ENCODE measurements around the gene LRP1B. TPM values are rescaled to one million over a fixed set of nuclear protein-coding genes. Genes with fewer than 3 reads are reported as not detected.

The LRP1B gene
- total RNA-seq, 4 donors from 2014 or later: 0.42 to 0.71 (median 0.65) TPM

DNA sequence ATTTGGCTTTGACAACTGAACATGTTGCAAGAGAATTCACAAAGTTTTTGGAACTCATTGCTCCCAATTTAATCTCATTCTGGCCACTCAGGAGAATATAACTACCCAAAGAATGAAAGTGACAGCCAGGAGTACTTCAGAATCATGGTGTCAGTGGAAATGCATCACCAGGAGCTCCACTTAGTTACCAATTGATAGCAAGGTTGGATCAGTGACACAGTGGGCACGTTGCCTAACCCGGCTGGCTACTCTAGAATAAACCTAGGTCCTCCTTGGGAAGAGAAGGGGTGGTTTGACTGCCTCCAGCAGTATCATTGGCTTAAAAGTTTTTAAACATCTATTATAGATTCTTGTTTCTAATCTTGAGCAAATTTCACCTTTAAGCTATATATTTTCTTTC is 40.0 kb upstream of the LRP1B start:
- no peaks in the 10 kb centered on the region for H3K27me3 ChIP-seq
- no peak for DNase-seq (ENCODE audit: extremely low spot score)
- H3K9me3 ChIP-seq: no peaks in the 10 kb centered on the region
- H3K36me3 ChIP-seq: no peaks in the 10 kb centered on the region
- H3K27ac ChIP-seq (replicated peaks in 1 of 4): no peak overlapping the region
- 63% methylated on average over 2 of the region's 2 CpGs for WGBS
- no peaks in the 10 kb centered on the region for H3K4me1 ChIP-seq
- no peak overlapping the region for H3K4me3 ChIP-seq
- TF ChIP-seq, protein P1, sequence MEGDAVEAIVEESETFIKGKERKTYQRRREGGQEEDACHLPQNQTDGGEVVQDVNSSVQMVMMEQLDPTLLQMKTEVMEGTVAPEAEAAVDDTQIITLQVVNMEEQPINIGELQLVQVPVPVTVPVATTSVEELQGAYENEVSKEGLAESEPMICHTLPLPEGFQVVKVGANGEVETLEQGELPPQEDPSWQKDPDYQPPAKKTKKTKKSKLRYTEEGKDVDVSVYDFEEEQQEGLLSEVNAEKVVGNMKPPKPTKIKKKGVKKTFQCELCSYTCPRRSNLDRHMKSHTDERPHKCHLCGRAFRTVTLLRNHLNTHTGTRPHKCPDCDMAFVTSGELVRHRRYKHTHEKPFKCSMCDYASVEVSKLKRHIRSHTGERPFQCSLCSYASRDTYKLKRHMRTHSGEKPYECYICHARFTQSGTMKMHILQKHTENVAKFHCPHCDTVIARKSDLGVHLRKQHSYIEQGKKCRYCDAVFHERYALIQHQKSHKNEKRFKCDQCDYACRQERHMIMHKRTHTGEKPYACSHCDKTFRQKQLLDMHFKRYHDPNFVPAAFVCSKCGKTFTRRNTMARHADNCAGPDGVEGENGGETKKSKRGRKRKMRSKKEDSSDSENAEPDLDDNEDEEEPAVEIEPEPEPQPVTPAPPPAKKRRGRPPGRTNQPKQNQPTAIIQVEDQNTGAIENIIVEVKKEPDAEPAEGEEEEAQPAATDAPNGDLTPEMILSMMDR (IDR thresholded peaks at IDR 0.05): no peak
- TF ChIP-seq EP300 (IDR thresholded peaks at IDR 0.05): no peak
- TF ChIP-seq POLR2AphosphoS5 (IDR thresholded peaks at IDR 0.05): no peak
- no peak for TF ChIP-seq POLR2A (IDR thresholded peaks at IDR 0.05; ENCODE audit: low read depth)
- intact Hi-C loops (cut with DNase I): no loop called here

DNA sequence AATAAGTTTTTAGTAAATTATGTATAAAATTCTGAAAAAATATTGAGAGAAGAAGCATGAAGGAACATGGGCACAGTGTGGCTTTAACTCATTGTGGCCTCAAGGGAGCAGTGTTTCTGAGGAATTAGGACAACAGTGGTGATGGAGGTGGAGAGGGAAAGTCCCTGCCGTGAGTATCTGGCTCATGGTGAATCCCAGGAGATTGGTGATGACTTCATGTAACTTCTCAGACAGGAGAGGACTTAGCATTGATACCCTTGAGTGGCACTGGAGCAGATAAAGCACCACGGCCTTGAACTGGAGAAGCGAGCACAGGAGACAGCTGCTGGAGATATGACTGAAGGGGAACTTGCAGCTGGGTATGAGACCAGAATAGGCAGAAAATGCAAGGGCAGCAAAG is 35.0 kb upstream of the LRP1B start:
- no peak overlapping the region for H3K4me3 ChIP-seq
- no peaks in the 10 kb centered on the region for H3K9me3 ChIP-seq
- no peak for DNase-seq (ENCODE audit: extremely low spot score)
- H3K36me3 ChIP-seq: no peaks in the 10 kb centered on the region
- WGBS: 45% methylated on average over 3 of the region's 3 CpGs
- no peaks in the 10 kb centered on the region for H3K27me3 ChIP-seq
- no peak overlapping the region for H3K27ac ChIP-seq (replicated peaks in 1 of 4)
- intact Hi-C loops (cut with DNase I): no loop called here
- TF ChIP-seq POLR2AphosphoS5 (IDR thresholded peaks at IDR 0.05): no peak
- TF ChIP-seq POLR2A (IDR thresholded peaks at IDR 0.05; ENCODE audit: low read depth): no peak
- TF ChIP-seq, protein P1 (IDR thresholded peaks at IDR 0.05): no peak
- TF ChIP-seq EP300 (IDR thresholded peaks at IDR 0.05): no peak
- H3K4me1 ChIP-seq: no peaks in the 10 kb centered on the region

DNA sequence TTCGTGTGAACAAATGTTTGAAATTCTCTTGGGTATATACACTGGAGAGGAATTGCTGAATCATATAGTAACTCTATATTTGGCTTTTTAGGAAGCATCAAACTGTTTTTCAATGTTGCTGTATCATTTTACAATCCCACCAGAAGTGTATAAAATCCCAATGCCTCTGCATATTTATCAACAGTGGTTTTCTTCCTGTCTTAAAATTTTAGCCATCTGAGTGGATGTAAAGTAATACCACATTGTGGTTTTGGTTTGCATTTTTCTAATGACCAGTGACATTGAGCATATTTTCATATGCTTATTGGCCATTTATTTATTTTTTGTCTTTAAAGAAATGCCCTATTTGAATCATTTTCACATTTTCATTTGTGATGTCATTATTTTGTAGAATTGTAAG is 22.8 kb upstream of the LRP1B start:
- no peaks in the 10 kb centered on the region for H3K9me3 ChIP-seq
- no peak overlapping the region for H3K27ac ChIP-seq (replicated peaks in 1 of 4)
- WGBS: 84% methylated on average over 1 of the region's 1 CpG
- intact Hi-C loops (cut with DNase I): no loop called here
- no peaks in the 10 kb centered on the region for H3K27me3 ChIP-seq
- TF ChIP-seq, protein P1 (IDR thresholded peaks at IDR 0.05): no peak
- no peak for TF ChIP-seq EP300 (IDR thresholded peaks at IDR 0.05)
- no peak for TF ChIP-seq POLR2AphosphoS5 (IDR thresholded peaks at IDR 0.05)
- TF ChIP-seq POLR2A (IDR thresholded peaks at IDR 0.05; ENCODE audit: low read depth): no peak
- no peak for DNase-seq (ENCODE audit: extremely low spot score)
- no peaks in the 10 kb centered on the region for H3K36me3 ChIP-seq
- H3K4me1 ChIP-seq: no peaks in the 10 kb centered on the region
- no peak overlapping the region for H3K4me3 ChIP-seq

DNA sequence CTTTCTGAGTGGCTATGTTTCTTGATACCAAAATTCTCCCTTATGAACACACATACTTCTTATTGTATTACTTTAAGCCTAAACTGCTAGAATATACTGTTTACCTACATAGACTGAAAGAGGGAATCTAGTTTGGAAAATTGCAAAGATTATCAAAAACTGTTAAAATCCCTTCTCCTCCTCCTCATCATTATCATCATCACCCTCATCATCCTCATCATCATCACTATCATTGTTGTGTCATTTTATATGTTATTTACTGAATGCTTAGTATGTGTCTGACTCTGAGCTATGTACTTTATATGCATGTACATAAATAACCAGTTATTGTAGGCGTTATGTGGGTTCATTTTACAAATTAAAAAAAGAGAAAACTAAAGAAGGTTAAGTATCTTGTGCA is 19.6 kb upstream of the LRP1B start:
- Histone ChIP-seq H3K27ac (replicated peaks in 1 of 4) (no peak overlapping the region), H3K27me3 (no peaks in the 10 kb centered on the region), H3K36me3 (no peaks in the 10 kb centered on the region), H3K9me3 (no peaks in the 10 kb centered on the region), H3K4me1 (no peaks in the 10 kb centered on the region), H3K4me3 (no peak overlapping the region)
- DNase-seq (ENCODE audit: extremely low spot score): no peak
- WGBS: 83% methylated on average over 1 of the region's 1 CpG
- TF ChIP-seq, protein P1 (IDR thresholded peaks at IDR 0.05): no peak
- TF ChIP-seq POLR2AphosphoS5 (IDR thresholded peaks at IDR 0.05) (no peak), EP300 (IDR thresholded peaks at IDR 0.05) (no peak), POLR2A (IDR thresholded peaks at IDR 0.05; ENCODE audit: low read depth) (no peak)
- intact Hi-C loops (cut with DNase I): no loop called here

DNA sequence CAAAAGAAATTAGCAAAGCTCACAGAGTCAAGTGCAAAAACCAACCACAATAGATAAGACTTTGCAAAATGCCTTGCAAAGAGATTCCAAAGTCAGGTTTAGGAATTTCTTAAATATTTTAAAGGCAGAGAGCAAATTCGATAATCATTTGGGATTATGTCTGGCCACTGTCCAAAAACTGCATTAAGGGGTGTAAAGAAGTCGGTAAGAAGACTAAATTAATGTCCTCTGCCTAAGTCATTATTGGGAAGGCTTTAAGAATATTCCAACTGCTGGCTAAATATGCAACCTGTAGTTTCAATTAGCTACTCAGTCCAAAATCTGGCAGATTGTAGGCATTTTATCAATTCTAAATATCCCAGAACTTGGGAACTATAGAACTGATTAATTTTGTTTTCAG is 13.7 kb upstream of the LRP1B start:
- Histone ChIP-seq H3K4me1 (no peaks in the 10 kb centered on the region), H3K27ac (replicated peaks in 1 of 4) (no peak overlapping the region), H3K27me3 (peaks cover 0 to 3% (median 0%) of the 10 kb centered on the region in 4 donors), H3K4me3 (no peak overlapping the region), H3K36me3 (no peaks in the 10 kb centered on the region), H3K9me3 (no peaks in the 10 kb centered on the region)
- 38% methylated on average over 2 of the region's 2 CpGs for WGBS
- no peak for TF ChIP-seq EP300 (IDR thresholded peaks at IDR 0.05)
- TF ChIP-seq POLR2A (IDR thresholded peaks at IDR 0.05; ENCODE audit: low read depth): no peak
- TF ChIP-seq, protein P1 (IDR thresholded peaks at IDR 0.05): no peak
- TF ChIP-seq POLR2AphosphoS5 (IDR thresholded peaks at IDR 0.05): no peak
- intact Hi-C loops (cut with DNase I): no loop called here
- no peak for DNase-seq (ENCODE audit: extremely low spot score)

Measured in esophagus muscularis mucosa (tissue), 4 donors.